Fibroblast of the aortic adventitia (primary cell): ENCODE measurements around the gene GAST. TPM values are rescaled to one million over a fixed set of nuclear protein-coding genes. Genes with fewer than 3 reads are reported as not detected.

Source experiments
- DNase-seq: peaks from one replicate; pipeline ENCODE4 v3.0.0-alpha.2; 2010; ENCODE audit warnings: low read depth
- H3K4me3 ChIP-seq: 2 replicates; pipeline ENCODE4 v1.5.1; 2011; ENCODE audit warnings: low read depth, mild to moderate bottlenecking, control low read depth, low read length, moderate library complexity
- total RNA-seq: library from RNA; depleted of rRNA; stranded (reverse); fragments of >200 nt; gene quantifications from 2 replicates; pipeline ENCODE4 v1.2.3, GENCODE V29; 2012; ENCODE audit warnings: low replicate concordance
- TF ChIP-seq, protein P1 (sequence below): IDR thresholded peaks from 2 replicates; pipeline ENCODE4 v1.5.1; 2011; ENCODE audit warnings: mild to moderate bottlenecking, low read length, control low read depth, inconsistent platforms; ENCODE audit not compliant: insufficient read depth

GAST gene
- total RNA-seq, 1 donor, result not detected

DNA sequence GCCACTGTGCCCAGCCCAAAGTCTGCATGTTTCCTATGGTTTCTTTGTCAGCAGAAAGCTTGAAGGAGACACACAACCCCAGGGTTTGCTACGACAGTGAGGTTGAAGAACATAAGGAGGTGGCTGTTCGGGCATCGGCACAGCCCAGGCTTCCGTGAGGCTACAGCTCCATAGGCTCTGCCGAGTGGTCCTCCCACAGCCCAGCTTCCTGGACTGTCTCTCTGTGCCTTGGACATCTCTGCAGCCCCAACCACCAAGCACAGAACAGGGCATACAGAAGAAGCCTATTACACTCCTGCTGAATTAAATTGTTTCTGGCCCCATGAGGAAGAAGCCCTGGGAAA is 25.5 kb downstream of the GAST start:
- no peak for DNase-seq
- TF ChIP-seq, protein P1, sequence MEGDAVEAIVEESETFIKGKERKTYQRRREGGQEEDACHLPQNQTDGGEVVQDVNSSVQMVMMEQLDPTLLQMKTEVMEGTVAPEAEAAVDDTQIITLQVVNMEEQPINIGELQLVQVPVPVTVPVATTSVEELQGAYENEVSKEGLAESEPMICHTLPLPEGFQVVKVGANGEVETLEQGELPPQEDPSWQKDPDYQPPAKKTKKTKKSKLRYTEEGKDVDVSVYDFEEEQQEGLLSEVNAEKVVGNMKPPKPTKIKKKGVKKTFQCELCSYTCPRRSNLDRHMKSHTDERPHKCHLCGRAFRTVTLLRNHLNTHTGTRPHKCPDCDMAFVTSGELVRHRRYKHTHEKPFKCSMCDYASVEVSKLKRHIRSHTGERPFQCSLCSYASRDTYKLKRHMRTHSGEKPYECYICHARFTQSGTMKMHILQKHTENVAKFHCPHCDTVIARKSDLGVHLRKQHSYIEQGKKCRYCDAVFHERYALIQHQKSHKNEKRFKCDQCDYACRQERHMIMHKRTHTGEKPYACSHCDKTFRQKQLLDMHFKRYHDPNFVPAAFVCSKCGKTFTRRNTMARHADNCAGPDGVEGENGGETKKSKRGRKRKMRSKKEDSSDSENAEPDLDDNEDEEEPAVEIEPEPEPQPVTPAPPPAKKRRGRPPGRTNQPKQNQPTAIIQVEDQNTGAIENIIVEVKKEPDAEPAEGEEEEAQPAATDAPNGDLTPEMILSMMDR, result no peak
- H3K4me3 ChIP-seq, result no peak overlapping the region

DNA sequence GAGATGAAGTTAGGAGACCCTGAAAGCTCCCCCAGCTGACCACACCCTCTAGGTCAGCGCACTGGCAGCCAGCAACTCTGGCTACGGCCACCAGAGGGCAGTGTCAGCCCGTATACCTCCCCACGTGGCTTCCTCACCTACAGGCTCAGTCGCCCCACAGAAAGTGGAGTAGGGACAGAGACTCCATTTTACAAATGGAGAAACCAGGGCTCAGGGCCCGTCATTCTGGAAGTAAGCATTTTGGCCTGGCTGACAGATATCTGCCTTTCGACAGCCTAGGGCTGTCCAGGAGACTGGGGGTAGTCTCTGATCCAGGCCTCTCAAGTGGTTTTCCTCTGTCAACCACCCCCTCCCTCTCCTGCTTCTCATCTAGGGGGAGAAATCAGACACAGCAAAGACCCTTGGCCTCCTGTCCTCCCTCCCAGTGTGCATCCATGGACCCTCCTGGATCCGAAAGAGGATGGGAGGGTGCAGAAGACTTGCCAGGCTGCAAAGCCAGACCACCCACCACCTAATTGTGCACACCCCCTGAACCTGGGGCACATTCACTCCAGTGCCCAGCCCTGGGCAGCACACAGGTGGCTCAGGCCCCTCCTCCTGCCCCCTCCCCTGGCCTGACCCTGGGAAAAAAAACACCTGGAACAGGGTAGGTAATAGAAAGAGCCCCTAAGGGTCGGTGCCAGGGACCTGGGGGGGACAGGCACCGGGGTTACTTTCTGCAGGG is 26.1 kb downstream of the GAST start:
- DNase-seq, result peak; percentile 77
- TF ChIP-seq, protein P1, result peak; percentile 97

GRCh38 chr17:41738801-41739112 is 26.6 kb downstream of the GAST start:
- no peak overlapping the region for H3K4me3 ChIP-seq
- DNase-seq, result no peak

More for the DNA sequence above, 26.1 kb downstream of the GAST start:
- no peak overlapping the region for H3K4me3 ChIP-seq

GRCh38 chr17:41739661-41740352 is 27.7 kb downstream of the GAST start:
- peak; percentile 5 for DNase-seq
- TF ChIP-seq, protein P1, result no peak
- no peak overlapping the region for H3K4me3 ChIP-seq

More at GRCh38 chr17:41738801-41739112, 26.6 kb downstream of the GAST start:
- TF ChIP-seq, protein P1, result no peak

DNA sequence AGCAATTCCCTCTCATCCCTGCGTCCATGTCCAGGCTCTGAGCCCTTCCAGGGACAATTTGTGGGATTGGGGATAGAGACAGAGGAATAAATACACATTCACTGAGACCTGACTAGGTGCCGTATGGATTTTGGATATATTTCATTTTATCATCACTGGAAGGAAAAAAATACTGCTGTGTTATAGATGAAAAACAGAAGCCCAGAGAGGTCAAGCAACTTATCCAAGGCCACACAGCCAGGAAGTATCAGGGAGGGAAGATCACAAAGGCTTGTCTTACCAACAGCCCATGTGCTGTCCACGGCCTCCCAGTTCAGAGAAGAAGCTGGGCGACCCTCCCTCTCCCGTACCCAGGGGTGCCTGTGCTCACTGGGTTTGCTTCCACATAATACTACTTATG is 28.4 kb downstream of the GAST start:
- H3K4me3 ChIP-seq, result no peak overlapping the region
- no peak for DNase-seq
- TF ChIP-seq, protein P1, result no peak

GRCh38 chr17:41741709-41742108 is 29.6 kb downstream of the GAST start:
- no peak for DNase-seq
- no peak overlapping the region for H3K4me3 ChIP-seq
- TF ChIP-seq, protein P1, result no peak
